HG02840 (cell line): Measurements from ENCODE around the gene RPL10.
A peak's percentile ranks its signal among the peaks of the same experiment; 100 is the strongest.

Experiments used
- ATAC-seq: cut with Tn5 transposase; IDR thresholded peaks from one replicate; pipeline ENCODE4 v1.9.1; 2021; ENCODE audit warnings: mild to moderate bottlenecking, moderate library complexity, moderate number of reproducible peaks; ENCODE audit not compliant: unreplicated experiment, low FRiP score

Gene RPL10

GRCh38 chrX:154443992-154444754 lies 46.0 kb downstream of the RPL10 start, which contains the start of gene FAM50A:
FAM50A (plus strand) TSS chrX:154444141; CDS start chrX:154444236, 95 bp downstream.
- ATAC-seq = peak; percentile 55

DNA sequence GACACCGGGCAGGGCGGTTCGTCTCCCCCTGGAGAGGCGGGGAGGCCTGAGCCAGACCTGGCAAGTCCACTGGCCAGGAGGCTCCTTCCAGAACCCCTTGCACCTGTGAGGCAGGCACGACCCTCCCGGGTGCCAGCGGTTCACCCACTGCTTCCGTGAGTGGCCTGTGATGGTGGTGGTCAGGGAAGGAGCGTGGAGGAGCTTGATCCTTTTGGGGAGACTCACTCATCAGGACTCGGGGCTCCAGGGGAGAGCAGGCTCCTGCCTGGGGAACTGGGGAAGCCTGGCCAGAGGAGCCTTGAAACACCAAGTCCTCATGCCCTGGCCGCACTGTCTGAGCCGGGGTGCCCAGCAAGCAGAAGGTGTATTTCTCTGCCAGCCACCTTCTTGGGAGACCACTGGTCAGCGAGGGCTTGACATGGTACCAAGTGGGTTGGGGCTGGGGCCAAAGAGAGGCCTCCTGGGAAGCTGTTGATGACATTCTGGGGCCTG lies 46.6 kb downstream of the RPL10 start:
- ATAC-seq = no peak

DNA sequence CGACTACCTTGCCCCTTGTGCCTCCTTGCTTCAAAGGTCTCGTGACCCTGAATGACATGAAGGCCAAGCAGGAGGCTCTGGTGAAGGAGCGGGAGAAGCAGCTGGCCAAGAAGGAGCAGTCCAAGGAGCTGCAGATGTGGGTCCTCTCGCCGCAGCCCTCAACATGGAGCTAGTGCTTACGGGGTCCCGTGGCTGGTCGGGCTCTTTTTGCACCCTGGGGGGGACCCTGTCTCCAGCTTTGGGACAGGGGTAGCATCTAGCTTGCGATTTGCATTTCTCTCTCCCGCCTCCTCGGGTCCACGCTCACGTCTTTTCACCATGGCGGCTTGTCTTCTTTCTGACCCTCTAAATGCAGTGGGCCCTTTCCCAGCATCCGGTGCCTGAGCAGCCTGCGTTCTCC lies 47.6 kb downstream of the RPL10 start:
- no peak for ATAC-seq

- ATAC-seq = no peak
Measured at GRCh38 chrX:154446430-154446829, 48.3 kb downstream of the RPL10 start.

- ATAC-seq = no peak
Measured at GRCh38 chrX:154448484-154448883, 50.3 kb downstream of the RPL10 start.

- ATAC-seq = no peak
Measured at GRCh38 chrX:154449618-154450017, 51.4 kb downstream of the RPL10 start.

DNA sequence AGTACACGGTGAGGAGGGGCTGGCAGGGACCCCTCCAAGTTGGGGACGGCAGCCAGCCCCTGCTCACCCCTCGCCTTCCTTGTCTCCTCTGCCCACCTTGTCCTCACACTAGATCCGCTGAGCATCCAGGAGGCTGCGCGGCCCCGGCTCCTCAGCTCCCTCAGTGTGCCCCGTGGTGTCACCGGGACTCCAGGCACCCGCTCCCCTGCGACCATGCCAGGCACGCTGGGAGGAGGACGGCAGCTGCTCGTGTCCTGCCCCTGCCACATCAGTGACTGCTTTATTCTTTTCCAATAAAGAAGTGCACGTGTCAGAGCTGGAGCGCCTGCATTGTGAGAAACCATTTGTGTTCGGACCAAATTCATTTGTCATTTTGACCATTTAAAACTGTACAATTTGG lies 52.1 kb downstream of the RPL10 start:
- ATAC-seq = no peak
